ENCODE data around the gene ZNF641.

- TF ChIP-seq ATF3 (IDR thresholded peaks at IDR 0.05), result no peak
- no peak for TF ChIP-seq CTCF (IDR thresholded peaks at IDR 0.05; ENCODE audit: low read depth, low read length, missing input control)
- TF ChIP-seq JUND (IDR thresholded peaks at IDR 0.05), result no peak
- TF ChIP-seq SP1 (IDR thresholded peaks at IDR 0.05), result no peak
- no peak for TF ChIP-seq MAX (IDR thresholded peaks at IDR 0.05)
- TF ChIP-seq ZBTB33 (IDR thresholded peaks at IDR 0.05), result no peak
- no peak for TF ChIP-seq EGR1 (IDR thresholded peaks at IDR 0.05; ENCODE audit: low read depth in 2 of 2)
- TF ChIP-seq REST (IDR thresholded peaks at IDR 0.05), result no peak
- TF ChIP-seq YY1 (IDR thresholded peaks at IDR 0.05), result no peak
- no peak for TF ChIP-seq RAD21 (IDR thresholded peaks at IDR 0.05)
Measured at GRCh38 chr12:48336564-48336963, 14.2 kb downstream of the ZNF641 start.

Measured in liver (tissue), 3 donors.